ENCODE measurements around the gene LARP1B.

LARP1B gene

GRCh38 chr4:128220286-128221235 lies 159.4 kb downstream of the LARP1B start:
- no peak overlapping the region for H3K9ac ChIP-seq (ENCODE audit: low read length)
- no peaks in the 10 kb centered on the region for H3K9me3 ChIP-seq (ENCODE audit: insufficient read depth, low read length)
- no peaks in the 10 kb centered on the region for H3K27me3 ChIP-seq (ENCODE audit: low read depth, low read length)
- H3K36me3 ChIP-seq (replicated peaks; ENCODE audit: low read depth, low read length) = no peaks in the 10 kb centered on the region
- no peaks in the 10 kb centered on the region for H4K20me1 ChIP-seq (ENCODE audit: insufficient read depth, low read length)
- no peaks in the 10 kb centered on the region for H3K79me2 ChIP-seq (ENCODE audit: low read length)
- no peaks in the 10 kb centered on the region for H3K4me1 ChIP-seq (ENCODE audit: low read length)
- no peak for TF ChIP-seq EZH2phosphoT487 (IDR thresholded peaks at IDR 0.05; ENCODE audit: low read depth)
- peak; percentile 54 for TF ChIP-seq CTCF (IDR thresholded peaks at IDR 0.05; ENCODE audit: low read depth, low read length)
- H3K4me2 ChIP-seq (ENCODE audit: low read length) = no peak overlapping the region
- no peak overlapping the region for H2AFZ ChIP-seq (ENCODE audit: low read depth, low read length)
- no peak overlapping the region for H3K27ac ChIP-seq (ENCODE audit: low read length)
- H3K4me3 ChIP-seq (ENCODE audit: low read length) = no peak overlapping the region

GRCh38 chr4:128221586-128221985 lies 160.5 kb downstream of the LARP1B start:
- no peak for TF ChIP-seq CTCF (IDR thresholded peaks at IDR 0.05; ENCODE audit: low read depth, low read length)
- Histone ChIP-seq H2AFZ (ENCODE audit: low read depth, low read length) (no peak overlapping the region), H3K9ac (ENCODE audit: low read length) (no peak overlapping the region), H3K27me3 (ENCODE audit: low read depth, low read length) (no peaks in the 10 kb centered on the region), H3K4me1 (ENCODE audit: low read length) (no peaks in the 10 kb centered on the region), H3K79me2 (ENCODE audit: low read length) (no peaks in the 10 kb centered on the region), H3K27ac (ENCODE audit: low read length) (no peak overlapping the region), H4K20me1 (ENCODE audit: insufficient read depth, low read length) (no peaks in the 10 kb centered on the region), H3K4me2 (ENCODE audit: low read length) (no peak overlapping the region), H3K9me3 (ENCODE audit: insufficient read depth, low read length) (no peaks in the 10 kb centered on the region), H3K36me3 (replicated peaks; ENCODE audit: low read depth, low read length) (no peaks in the 10 kb centered on the region), H3K4me3 (ENCODE audit: low read length) (no peak overlapping the region)

GRCh38 chr4:128225148-128225547 lies 164.0 kb downstream of the LARP1B start:
- Histone ChIP-seq H3K36me3 (replicated peaks; ENCODE audit: low read depth, low read length) (no peaks in the 10 kb centered on the region), H3K27ac (ENCODE audit: low read length) (no peak overlapping the region), H3K4me1 (ENCODE audit: low read length) (no peaks in the 10 kb centered on the region), H3K9me3 (ENCODE audit: insufficient read depth, low read length) (no peaks in the 10 kb centered on the region), H3K27me3 (ENCODE audit: low read depth, low read length) (no peaks in the 10 kb centered on the region), H3K4me3 (ENCODE audit: low read length) (no peak overlapping the region), H4K20me1 (ENCODE audit: insufficient read depth, low read length) (no peaks in the 10 kb centered on the region), H2AFZ (ENCODE audit: low read depth, low read length) (no peak overlapping the region), H3K9ac (ENCODE audit: low read length) (no peak overlapping the region), H3K4me2 (ENCODE audit: low read length) (no peak overlapping the region), H3K79me2 (ENCODE audit: low read length) (no peaks in the 10 kb centered on the region)
- TF ChIP-seq EZH2phosphoT487 (IDR thresholded peaks at IDR 0.05; ENCODE audit: low read depth) = no peak
- TF ChIP-seq CTCF (IDR thresholded peaks at IDR 0.05; ENCODE audit: low read depth, low read length) = no peak

GRCh38 chr4:128227991-128228571 lies 167.0 kb downstream of the LARP1B start:
- H4K20me1 ChIP-seq (ENCODE audit: insufficient read depth, low read length) = no peaks in the 10 kb centered on the region
- H2AFZ ChIP-seq (ENCODE audit: low read depth, low read length) = no peak overlapping the region
- H3K27me3 ChIP-seq (ENCODE audit: low read depth, low read length) = no peaks in the 10 kb centered on the region
- no peak for TF ChIP-seq CTCF (IDR thresholded peaks at IDR 0.05; ENCODE audit: low read depth, low read length)
- TF ChIP-seq EZH2phosphoT487 (IDR thresholded peaks at IDR 0.05; ENCODE audit: low read depth) = no peak
- H3K36me3 ChIP-seq (replicated peaks; ENCODE audit: low read depth, low read length) = no peaks in the 10 kb centered on the region
- no peak overlapping the region for H3K4me2 ChIP-seq (ENCODE audit: low read length)
- no peaks in the 10 kb centered on the region for H3K4me1 ChIP-seq (ENCODE audit: low read length)
- no peak overlapping the region for H3K4me3 ChIP-seq (ENCODE audit: low read length)
- no peak overlapping the region for H3K27ac ChIP-seq (ENCODE audit: low read length)
- H3K9ac ChIP-seq (ENCODE audit: low read length) = no peak overlapping the region
- no peaks in the 10 kb centered on the region for H3K9me3 ChIP-seq (ENCODE audit: insufficient read depth, low read length)
- H3K79me2 ChIP-seq (ENCODE audit: low read length) = no peaks in the 10 kb centered on the region

All from OCI-LY3 (cell line).